Nephron (organoid): ENCODE measurements around the gene NSMCE4A.
A peak's percentile ranks its signal among the peaks of the same experiment; 100 is the strongest.

ENCODE experiments used
- H3K27ac Mint-ChIP-seq, 3 experiments: 2 replicates each; pipeline ENCODE4 v1.8.0; 2020; ENCODE audit warnings: mixed read lengths in 3 of 3, mild to moderate bottlenecking in 2 of 3, moderate library complexity in 1 of 3
- H3K27me3 Mint-ChIP-seq: 2 replicates; pipeline ENCODE4 v1.8.0; 2021; ENCODE audit warnings: low read depth, mild to moderate bottlenecking, moderate library complexity, mixed read lengths
- H3K36me3 Mint-ChIP-seq: 2 replicates; pipeline ENCODE4 v1.8.0; 2020; ENCODE audit warnings: low read depth, mixed read lengths
- H3K4me1 Mint-ChIP-seq: 2 replicates; pipeline ENCODE4 v1.8.0; 2020; ENCODE audit warnings: mixed read lengths
- H3K4me3 Mint-ChIP-seq, 3 experiments: 2 replicates each; pipeline ENCODE4 v1.8.0; 2020; ENCODE audit warnings: mild to moderate bottlenecking in 3 of 3, mixed read lengths in 3 of 3, moderate library complexity in 2 of 3
- H3K9me3 Mint-ChIP-seq: 2 replicates; pipeline ENCODE4 v1.8.0; 2020; ENCODE audit warnings: mixed read lengths
- CTCF ChIP-seq, 3 experiments: fragments of 200-600 bp; sonication (generic); IDR thresholded peaks; one replicate each; pipeline ENCODE4 v1.5.0; 2021; ENCODE audit warnings: antibody characterized with exemption in 3 of 3; ENCODE audit not compliant: unreplicated experiment in 3 of 3

Gene NSMCE4A

GRCh38 chr10:121965996-121966395, 9.0 kb downstream of the NSMCE4A start:
- TF ChIP-seq CTCF (IDR thresholded peaks at IDR 0.05; ENCODE audit: unreplicated experiment in 3 of 3): no peak
- H3K27me3 Mint-ChIP-seq: no peaks in the 10 kb centered on the region
- no peaks in the 10 kb centered on the region for H3K9me3 Mint-ChIP-seq
- no peaks in the 10 kb centered on the region for H3K4me1 Mint-ChIP-seq
- no peak overlapping the region for H3K27ac Mint-ChIP-seq
- H3K4me3 Mint-ChIP-seq: no peak overlapping the region
- peaks cover 41% of the 10 kb centered on the region for H3K36me3 Mint-ChIP-seq

- H3K27me3 Mint-ChIP-seq: no peaks in the 10 kb centered on the region
- no peak overlapping the region for H3K27ac Mint-ChIP-seq
- no peaks in the 10 kb centered on the region for H3K9me3 Mint-ChIP-seq
- no peaks in the 10 kb centered on the region for H3K4me1 Mint-ChIP-seq
- no peak for TF ChIP-seq CTCF (IDR thresholded peaks at IDR 0.05; ENCODE audit: unreplicated experiment in 3 of 3)
- peaks cover 50% of the 10 kb centered on the region for H3K36me3 Mint-ChIP-seq
- no peak overlapping the region for H3K4me3 Mint-ChIP-seq
These were observed 13.6 kb downstream of the NSMCE4A start for GRCh38 chr10:121961456-121961855.

GRCh38 chr10:121959671-121960070, 15.3 kb downstream of the NSMCE4A start:
- no peak overlapping the region for H3K27ac Mint-ChIP-seq
- H3K4me1 Mint-ChIP-seq: no peaks in the 10 kb centered on the region
- H3K9me3 Mint-ChIP-seq: no peaks in the 10 kb centered on the region
- no peak overlapping the region for H3K4me3 Mint-ChIP-seq
- no peak for TF ChIP-seq CTCF (IDR thresholded peaks at IDR 0.05; ENCODE audit: unreplicated experiment in 3 of 3)
- H3K27me3 Mint-ChIP-seq: no peaks in the 10 kb centered on the region
- H3K36me3 Mint-ChIP-seq: peaks cover 52% of the 10 kb centered on the region

GRCh38 chr10:121956111-121957061, 18.6 kb downstream of the NSMCE4A start:
- Mint-ChIP-seq H3K27ac (no peak overlapping the region), H3K4me3 (no peak overlapping the region), H3K4me1 (no peaks in the 10 kb centered on the region), H3K9me3 (no peaks in the 10 kb centered on the region), H3K36me3 (peaks cover 48% of the 10 kb centered on the region), H3K27me3 (no peaks in the 10 kb centered on the region)
- no peak for TF ChIP-seq CTCF (IDR thresholded peaks at IDR 0.05; ENCODE audit: unreplicated experiment in 3 of 3)

- H3K4me3 Mint-ChIP-seq: no peak overlapping the region
- H3K27me3 Mint-ChIP-seq: no peaks in the 10 kb centered on the region
- H3K36me3 Mint-ChIP-seq: peaks cover 43% of the 10 kb centered on the region
- no peaks in the 10 kb centered on the region for H3K9me3 Mint-ChIP-seq
- no peak overlapping the region for H3K27ac Mint-ChIP-seq
- no peak for TF ChIP-seq CTCF (IDR thresholded peaks at IDR 0.05; ENCODE audit: unreplicated experiment in 3 of 3)
- H3K4me1 Mint-ChIP-seq: no peaks in the 10 kb centered on the region
These were observed 22.8 kb downstream of the NSMCE4A start for GRCh38 chr10:121952226-121952625.

- TF ChIP-seq CTCF (IDR thresholded peaks at IDR 0.05; ENCODE audit: unreplicated experiment in 3 of 3): no peak
- Mint-ChIP-seq H3K27me3 (no peaks in the 10 kb centered on the region), H3K36me3 (peaks cover 23% of the 10 kb centered on the region), H3K4me1 (no peaks in the 10 kb centered on the region), H3K4me3 (no peak overlapping the region), H3K27ac (peak overlapping the region in 1 of 3 experiments; percentile 4), H3K9me3 (no peaks in the 10 kb centered on the region)
These were observed 25.6 kb downstream of the NSMCE4A start for GRCh38 chr10:121949451-121949850.
